Liver (tissue), 9 donors: Measurements from ENCODE around the gene ATP10A. TPM values are rescaled to one million over a fixed set of nuclear protein-coding genes. Genes with fewer than 3 reads are reported as not detected.

Experiments used
- DNase-seq: peaks from one replicate; pipeline ENCODE4 v3.0.0-alpha.2; 2017; ENCODE audit warnings: low spot score
- H3K27ac ChIP-seq, 2 donors: one replicate each; pipeline ENCODE4 v1.7.0; 2013; ENCODE audit warnings: inconsistent platforms in 2 of 2, low read length in 2 of 2, control low read depth in 1 of 2, low read depth in 1 of 2, mild to moderate bottlenecking in 1 of 2
- H3K27me3 ChIP-seq, 4 donors: one replicate each; pipeline versions ENCODE4 v1.6.1 to v1.7.0; 2013; ENCODE audit warnings: low read length in 3 of 4, inconsistent platforms in 1 of 4, mild to moderate bottlenecking in 1 of 4, moderate library complexity in 1 of 4; ENCODE audit not compliant: control insufficient read depth in 4 of 4, insufficient read depth in 4 of 4
- H3K36me3 ChIP-seq, 4 donors: one replicate each; pipeline versions ENCODE4 v1.6.1 to v1.7.0; 2013; ENCODE audit warnings: low read length in 3 of 4, mild to moderate bottlenecking in 3 of 4, low read depth in 1 of 4, moderate library complexity in 1 of 4; ENCODE audit not compliant: control insufficient read depth in 4 of 4, insufficient read depth in 3 of 4
- H3K4me1 ChIP-seq, 4 donors: one replicate each; pipeline versions ENCODE4 v1.6.1 to v1.7.0; 2013; ENCODE audit warnings: low read length in 3 of 4, mild to moderate bottlenecking in 3 of 4, moderate library complexity in 1 of 4; ENCODE audit not compliant: control insufficient read depth in 4 of 4, insufficient read depth in 4 of 4
- H3K4me3 ChIP-seq, 3 donors: one replicate each; pipeline versions ENCODE4 v1.6.1 to v1.7.0; 2013; ENCODE audit warnings: low read length in 3 of 3, control low read depth in 1 of 3, low read depth in 1 of 3, mild to moderate bottlenecking in 1 of 3
- H3K9ac ChIP-seq, 2 donors: one replicate each; pipeline ENCODE4 v1.7.0; 2013; ENCODE audit warnings: low read length in 2 of 2, mild to moderate bottlenecking in 2 of 2, moderate library complexity in 2 of 2, control low read depth in 1 of 2, low read depth in 1 of 2
- H3K9me3 ChIP-seq, 4 donors: one replicate each; pipeline versions ENCODE4 v1.6.1 to v1.7.0; 2013; ENCODE audit warnings: low read length in 3 of 4; ENCODE audit not compliant: control insufficient read depth in 4 of 4
- FOXA1 ChIP-seq: IDR thresholded peaks from 2 replicates; pipeline ENCODE4 v1.6.1; 2016; ENCODE audit warnings: antibody characterized with exemption
- FOXA2 ChIP-seq: IDR thresholded peaks from 2 replicates; pipeline ENCODE4 v1.6.1; 2016; ENCODE audit warnings: antibody characterized with exemption
- GABPA ChIP-seq, 2 donors: IDR thresholded peaks in 1 of 2; conservative IDR thresholded peaks in 1 of 2; 2 replicates each; pipeline ENCODE4 v1.6.1; 2016; ENCODE audit warnings: antibody characterized with exemption in 2 of 2, mild to moderate bottlenecking in 1 of 2, moderate library complexity in 1 of 2
- HNF4G ChIP-seq: IDR thresholded peaks from 2 replicates; pipeline ENCODE4 v1.6.1; 2016; ENCODE audit warnings: antibody characterized with exemption
- JUND ChIP-seq, 2 donors: IDR thresholded peaks; 2 replicates each; pipeline ENCODE4 v1.6.1; 2016; ENCODE audit warnings: antibody characterized with exemption in 2 of 2
- NR2F2 ChIP-seq: IDR thresholded peaks from 2 replicates; pipeline ENCODE4 v1.6.1; 2016; ENCODE audit warnings: antibody characterized with exemption
- RAD21 ChIP-seq, 2 donors: IDR thresholded peaks; 2 replicates each; pipeline ENCODE4 v1.6.1; 2016; ENCODE audit warnings: antibody characterized with exemption in 2 of 2, mild to moderate bottlenecking in 2 of 2
- SP1 ChIP-seq: IDR thresholded peaks from 2 replicates; pipeline ENCODE4 v1.6.1; 2018; ENCODE audit warnings: antibody characterized with exemption, mild to moderate bottlenecking
- TAF1 ChIP-seq: conservative IDR thresholded peaks from 2 replicates; pipeline ENCODE4 v1.6.1; 2016; ENCODE audit warnings: antibody characterized with exemption, mild to moderate bottlenecking
- WGBS: extraction: QIAGEN DNeasy Blood & Tissue Kit; methylation state at CpG from one replicate; pipeline ENCODE4 v1.1.7; 2013; 5-methylcytosine and 5-hydroxymethylcytosine counted together
- polyA plus RNA-seq, 2 donors: library from polyadenylated mRNA; stranded (reverse) in 1 of 2; unstranded in 1 of 2; fragments of 200-250 nt in 1 of 2; fragments of >200 nt in 1 of 2; fragmentation: Nextera tagmentation in 1 of 2; extraction: Ambion mirVana in 1 of 2; gene quantifications; one replicate each; pipeline versions ENCODE4 v1.2.1 to v1.2.3, GENCODE V29; 2013 to 2015
- total RNA-seq, 2 donors: library from RNA; depleted of rRNA; stranded (reverse); fragments of >200 nt; gene quantifications; one replicate each; pipeline ENCODE4 v1.2.3, GENCODE V29; 2014
- TF ChIP-seq, protein P1 (sequence below): IDR thresholded peaks from 2 replicates; pipeline ENCODE4 v1.6.1; 2016; ENCODE audit warnings: antibody characterized with exemption
- TF ChIP-seq, protein P2 (sequence below): fragments of 150-350 bp; IDR thresholded peaks from 2 replicates; pipeline ENCODE4 v1.5.1; 2017; ENCODE audit warnings: improper control_type of control experiment, low read depth, low read length; ENCODE audit not compliant: missing input control
- TF ChIP-seq, protein P3 (sequence below): IDR thresholded peaks from 2 replicates; pipeline ENCODE4 v1.6.1; 2016; ENCODE audit warnings: antibody characterized with exemption
- TF ChIP-seq, protein P4 (sequence below): IDR thresholded peaks from 2 replicates; pipeline ENCODE4 v1.6.1; 2016; ENCODE audit warnings: antibody characterized with exemption
- donor health status: healthy.
- donor health status: healthy.
- donor health status: healthy.
- donor health status: healthy.
- donor health status: healthy.

Gene ATP10A
- total and polyA plus RNA-seq, 4 donors: 0.22 to 1.8 (median 0.39) TPM

DNA sequence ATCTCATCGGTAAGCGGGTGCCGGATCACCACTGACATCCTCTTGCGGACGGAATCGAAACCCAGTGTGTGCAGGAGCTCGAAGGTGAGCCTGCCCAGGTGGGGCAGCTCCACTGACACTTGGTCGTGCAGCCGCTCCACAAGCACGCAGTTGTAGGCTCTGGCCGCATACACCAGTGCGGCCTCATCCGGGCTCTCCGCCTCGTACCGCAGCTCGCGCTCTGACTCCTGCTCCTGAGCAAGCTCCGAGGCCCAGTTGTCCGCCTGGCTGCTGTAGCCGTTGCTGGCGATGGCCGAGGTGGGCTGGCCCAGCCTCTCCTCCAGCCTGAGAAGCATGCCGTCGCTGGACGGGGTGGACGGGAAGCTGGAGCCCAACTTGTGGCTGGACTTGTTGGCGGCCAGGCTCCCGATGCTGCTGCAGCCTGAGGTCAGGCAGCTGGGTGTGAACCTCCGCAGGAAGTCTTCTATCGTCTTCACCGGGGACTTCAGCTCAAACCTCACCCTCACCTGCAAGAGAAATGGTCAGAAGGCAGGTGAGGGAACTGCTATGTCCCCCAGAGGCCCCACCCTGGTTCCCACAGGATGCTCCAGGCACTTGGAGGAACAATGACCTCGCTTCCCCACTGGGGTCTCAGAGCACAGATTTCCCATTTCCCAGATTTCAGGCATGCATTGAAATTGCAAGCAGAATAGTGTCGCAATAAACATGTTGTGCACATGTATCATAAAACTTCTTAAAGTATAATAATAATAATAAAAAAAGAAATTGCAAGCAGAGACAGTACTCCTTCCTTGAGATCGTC, 149.2 kb downstream of the ATP10A start:
- no peak for DNase-seq
- 92% methylated on average over 35 of the region's 35 CpGs for WGBS

DNA sequence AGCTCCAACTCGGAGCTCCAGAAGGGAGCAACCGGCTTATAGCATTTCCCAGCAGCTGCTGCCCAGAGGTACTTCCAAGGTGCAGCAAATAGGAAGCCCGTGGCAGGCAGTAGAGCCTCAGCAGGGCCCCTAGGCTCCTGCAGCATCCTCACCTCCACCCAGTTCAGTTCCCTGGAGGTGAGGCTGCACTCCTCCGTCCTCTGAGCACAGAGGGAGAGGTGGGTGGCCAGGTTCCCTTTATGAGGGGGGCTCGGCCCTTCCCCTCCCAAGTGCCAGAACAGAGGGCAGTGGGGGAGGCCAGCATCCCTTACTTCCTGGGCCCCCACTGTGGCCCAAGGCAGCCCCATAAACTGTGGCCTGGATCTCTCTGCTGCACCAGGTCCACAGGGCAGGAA, 150.2 kb downstream of the ATP10A start:
- H3K9me3 ChIP-seq: no peaks in the 10 kb centered on the region
- no peak overlapping the region for H3K9ac ChIP-seq
- TF ChIP-seq GABPA (IDR thresholded peaks at IDR 0.05 in 1 of 2, conservative IDR thresholded peaks at IDR 0.05 in 1 of 2) (no peak), TAF1 (no peak), RAD21 (IDR thresholded peaks at IDR 0.05) (no peak), FOXA2 (no peak), FOXA1 (no peak), HNF4G (no peak), SP1 (no peak), JUND (IDR thresholded peaks at IDR 0.05) (no peak)
- TF ChIP-seq, protein P1, sequence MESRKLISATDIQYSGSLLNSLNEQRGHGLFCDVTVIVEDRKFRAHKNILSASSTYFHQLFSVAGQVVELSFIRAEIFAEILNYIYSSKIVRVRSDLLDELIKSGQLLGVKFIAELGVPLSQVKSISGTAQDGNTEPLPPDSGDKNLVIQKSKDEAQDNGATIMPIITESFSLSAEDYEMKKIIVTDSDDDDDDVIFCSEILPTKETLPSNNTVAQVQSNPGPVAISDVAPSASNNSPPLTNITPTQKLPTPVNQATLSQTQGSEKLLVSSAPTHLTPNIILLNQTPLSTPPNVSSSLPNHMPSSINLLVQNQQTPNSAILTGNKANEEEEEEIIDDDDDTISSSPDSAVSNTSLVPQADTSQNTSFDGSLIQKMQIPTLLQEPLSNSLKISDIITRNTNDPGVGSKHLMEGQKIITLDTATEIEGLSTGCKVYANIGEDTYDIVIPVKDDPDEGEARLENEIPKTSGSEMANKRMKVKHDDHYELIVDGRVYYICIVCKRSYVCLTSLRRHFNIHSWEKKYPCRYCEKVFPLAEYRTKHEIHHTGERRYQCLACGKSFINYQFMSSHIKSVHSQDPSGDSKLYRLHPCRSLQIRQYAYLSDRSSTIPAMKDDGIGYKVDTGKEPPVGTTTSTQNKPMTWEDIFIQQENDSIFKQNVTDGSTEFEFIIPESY: no peak
- TF ChIP-seq, protein P2, sequence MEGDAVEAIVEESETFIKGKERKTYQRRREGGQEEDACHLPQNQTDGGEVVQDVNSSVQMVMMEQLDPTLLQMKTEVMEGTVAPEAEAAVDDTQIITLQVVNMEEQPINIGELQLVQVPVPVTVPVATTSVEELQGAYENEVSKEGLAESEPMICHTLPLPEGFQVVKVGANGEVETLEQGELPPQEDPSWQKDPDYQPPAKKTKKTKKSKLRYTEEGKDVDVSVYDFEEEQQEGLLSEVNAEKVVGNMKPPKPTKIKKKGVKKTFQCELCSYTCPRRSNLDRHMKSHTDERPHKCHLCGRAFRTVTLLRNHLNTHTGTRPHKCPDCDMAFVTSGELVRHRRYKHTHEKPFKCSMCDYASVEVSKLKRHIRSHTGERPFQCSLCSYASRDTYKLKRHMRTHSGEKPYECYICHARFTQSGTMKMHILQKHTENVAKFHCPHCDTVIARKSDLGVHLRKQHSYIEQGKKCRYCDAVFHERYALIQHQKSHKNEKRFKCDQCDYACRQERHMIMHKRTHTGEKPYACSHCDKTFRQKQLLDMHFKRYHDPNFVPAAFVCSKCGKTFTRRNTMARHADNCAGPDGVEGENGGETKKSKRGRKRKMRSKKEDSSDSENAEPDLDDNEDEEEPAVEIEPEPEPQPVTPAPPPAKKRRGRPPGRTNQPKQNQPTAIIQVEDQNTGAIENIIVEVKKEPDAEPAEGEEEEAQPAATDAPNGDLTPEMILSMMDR: no peak
- TF ChIP-seq, protein P3, sequence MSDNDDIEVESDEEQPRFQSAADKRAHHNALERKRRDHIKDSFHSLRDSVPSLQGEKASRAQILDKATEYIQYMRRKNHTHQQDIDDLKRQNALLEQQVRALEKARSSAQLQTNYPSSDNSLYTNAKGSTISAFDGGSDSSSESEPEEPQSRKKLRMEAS: no peak
- TF ChIP-seq, protein P4, sequence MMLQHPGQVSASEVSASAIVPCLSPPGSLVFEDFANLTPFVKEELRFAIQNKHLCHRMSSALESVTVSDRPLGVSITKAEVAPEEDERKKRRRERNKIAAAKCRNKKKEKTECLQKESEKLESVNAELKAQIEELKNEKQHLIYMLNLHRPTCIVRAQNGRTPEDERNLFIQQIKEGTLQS: no peak
- WGBS: 77% methylated on average over 5 of the region's 5 CpGs
- no peaks in the 10 kb centered on the region for H3K36me3 ChIP-seq
- no peak for DNase-seq
- H3K27me3 ChIP-seq: peaks cover 0 to 4% (median 0%) of the 10 kb centered on the region in 4 donors
- H3K4me1 ChIP-seq: no peaks in the 10 kb centered on the region
- H3K27ac ChIP-seq: no peak overlapping the region
- H3K4me3 ChIP-seq: no peak overlapping the region

More for the DNA sequence above, 149.2 kb downstream of the ATP10A start:
- TF ChIP-seq NR2F2: no peak
- Histone ChIP-seq H3K4me3 (no peak overlapping the region), H3K36me3 (no peaks in the 10 kb centered on the region), H3K27ac (no peak overlapping the region), H3K4me1 (no peaks in the 10 kb centered on the region), H3K27me3 (peaks cover 0 to 4% (median 0%) of the 10 kb centered on the region in 4 donors), H3K9ac (no peak overlapping the region), H3K9me3 (no peaks in the 10 kb centered on the region)
